HG03354 (cell line): ENCODE results near the gene HTRA3.
"Not testable (repeated sequence)": the region's sequence is repeated elsewhere in the genome, so short reads cannot be mapped to it uniquely, and the experiment has no call there.

ENCODE experiments used
- ATAC-seq: cut with Tn5 transposase; IDR thresholded peaks from one replicate; pipeline ENCODE4 v1.9.1; 2021; ENCODE audit warnings: mild to moderate bottlenecking; ENCODE audit not compliant: unreplicated experiment, poor library complexity, severe bottlenecking

Gene HTRA3

DNA sequence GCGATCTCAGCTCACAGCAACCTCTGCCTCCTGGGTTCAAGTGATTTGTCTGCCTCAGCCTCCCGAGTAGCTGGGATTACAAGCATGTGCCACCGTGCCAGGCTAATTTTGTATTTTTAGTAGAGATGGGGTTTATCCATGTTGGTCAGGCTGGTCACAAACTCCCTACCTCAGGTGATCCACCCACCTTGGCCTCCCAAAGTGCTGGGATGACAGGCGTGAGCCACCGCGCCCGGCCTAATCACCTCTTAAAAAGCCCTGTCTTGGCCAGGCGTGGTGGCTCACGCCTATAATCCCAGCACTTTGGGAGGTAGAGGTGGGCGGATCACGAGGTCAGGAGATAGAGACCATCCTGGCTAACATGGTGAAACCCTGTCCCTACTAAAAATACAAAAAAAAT is 79.7 kb downstream of the HTRA3 start:
- not testable (repeated sequence) for ATAC-seq

DNA sequence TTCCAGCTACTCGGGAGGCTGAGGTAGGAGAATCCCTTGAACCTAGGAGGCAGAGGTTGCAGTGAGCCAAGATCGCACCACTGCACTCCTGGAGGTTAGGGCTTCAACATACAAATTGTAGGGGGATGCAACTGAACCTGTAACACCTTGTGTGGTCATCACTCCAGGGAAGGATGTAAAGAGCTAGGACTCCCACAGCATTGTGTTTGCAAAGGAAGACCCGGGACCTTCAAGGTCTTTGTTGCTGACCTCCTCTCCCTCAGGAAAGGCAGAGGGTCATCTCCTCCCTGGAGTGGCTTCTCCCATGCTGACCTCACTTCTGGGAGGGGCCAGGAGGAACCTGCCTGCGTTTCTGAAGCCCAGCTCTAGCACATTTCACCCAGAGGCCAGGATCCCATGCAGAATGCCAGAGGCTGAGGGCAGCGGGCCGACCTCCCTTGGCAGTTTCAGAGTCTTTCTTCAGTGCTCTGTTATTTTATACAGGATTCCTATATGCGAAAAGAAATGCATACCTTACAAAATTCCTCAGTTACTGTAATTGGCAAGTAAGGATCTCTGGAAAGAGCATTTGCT is 80.2 kb downstream of the HTRA3 start:
- ATAC-seq, result no peak

DNA sequence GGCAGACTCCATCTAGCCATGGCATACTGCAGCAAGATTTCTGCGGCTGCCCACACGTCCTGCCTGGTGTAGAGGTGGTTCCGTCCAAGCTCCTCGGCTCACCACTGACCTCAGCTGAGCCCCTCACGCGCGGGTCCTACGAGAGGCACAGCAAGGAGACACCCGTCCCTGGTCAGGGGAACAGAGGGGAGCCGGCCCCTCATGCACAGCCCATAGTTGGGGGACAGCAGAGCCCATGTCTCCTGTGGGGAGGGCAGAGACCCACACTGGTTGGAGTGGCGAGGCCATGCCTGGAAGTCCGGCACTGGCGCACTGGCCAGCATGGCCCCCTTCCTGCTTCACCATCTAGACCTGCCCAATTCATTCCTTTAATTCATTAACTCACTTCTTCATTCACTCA is 80.8 kb downstream of the HTRA3 start:
- no peak for ATAC-seq

DNA sequence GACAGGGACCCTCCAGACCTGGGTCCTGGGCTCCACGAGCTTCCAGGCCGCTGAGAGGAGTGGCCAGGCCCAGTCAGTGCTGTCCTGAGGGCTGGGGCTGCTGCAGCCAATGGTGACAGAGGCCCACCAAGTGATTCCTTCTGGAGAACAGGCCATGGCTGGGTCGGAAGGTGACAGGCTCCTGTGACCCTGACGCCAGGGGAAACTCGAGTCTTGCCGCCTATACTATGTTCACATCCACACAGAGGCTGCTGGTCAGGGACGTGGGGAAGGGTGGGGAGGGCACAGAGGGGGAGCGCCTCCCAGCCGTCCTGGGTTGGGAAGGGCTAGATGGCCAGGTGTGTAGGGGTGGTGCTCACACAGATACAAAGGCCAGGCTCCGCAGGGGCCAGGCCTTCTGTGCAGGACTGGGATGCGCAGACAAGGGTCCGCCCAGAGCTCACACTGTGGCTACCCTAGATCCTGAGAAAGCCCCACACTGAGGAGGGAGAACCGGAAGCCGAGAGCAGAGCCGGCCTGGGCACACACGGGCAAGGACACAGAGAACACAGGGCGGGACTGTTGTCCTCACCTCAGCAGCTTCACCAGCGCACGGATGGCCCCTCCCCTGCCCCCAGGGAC is 81.4 kb downstream of the HTRA3 start:
- ATAC-seq, result no peak

DNA sequence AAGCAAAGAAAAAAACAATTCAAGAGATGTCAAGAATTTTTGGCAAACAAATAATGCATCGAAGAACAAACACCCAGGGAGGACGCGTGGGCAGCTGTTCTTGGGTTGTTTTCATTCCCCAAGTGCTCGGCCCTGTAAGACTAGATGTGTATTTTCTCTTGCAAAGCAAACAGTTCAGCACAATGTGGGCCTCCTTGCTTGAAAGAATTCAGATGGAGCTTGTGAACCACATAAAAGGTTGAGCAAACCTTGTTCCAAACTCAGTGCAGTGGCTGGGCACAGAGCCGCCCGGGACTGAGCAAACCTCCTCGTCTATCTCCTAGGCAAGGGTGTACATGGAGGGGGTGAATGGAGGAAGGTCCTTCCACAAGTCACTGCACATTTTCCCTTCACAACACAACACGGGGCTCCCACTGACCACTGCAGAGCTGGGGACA is 82.4 kb downstream of the HTRA3 start:
- ATAC-seq, result no peak

DNA sequence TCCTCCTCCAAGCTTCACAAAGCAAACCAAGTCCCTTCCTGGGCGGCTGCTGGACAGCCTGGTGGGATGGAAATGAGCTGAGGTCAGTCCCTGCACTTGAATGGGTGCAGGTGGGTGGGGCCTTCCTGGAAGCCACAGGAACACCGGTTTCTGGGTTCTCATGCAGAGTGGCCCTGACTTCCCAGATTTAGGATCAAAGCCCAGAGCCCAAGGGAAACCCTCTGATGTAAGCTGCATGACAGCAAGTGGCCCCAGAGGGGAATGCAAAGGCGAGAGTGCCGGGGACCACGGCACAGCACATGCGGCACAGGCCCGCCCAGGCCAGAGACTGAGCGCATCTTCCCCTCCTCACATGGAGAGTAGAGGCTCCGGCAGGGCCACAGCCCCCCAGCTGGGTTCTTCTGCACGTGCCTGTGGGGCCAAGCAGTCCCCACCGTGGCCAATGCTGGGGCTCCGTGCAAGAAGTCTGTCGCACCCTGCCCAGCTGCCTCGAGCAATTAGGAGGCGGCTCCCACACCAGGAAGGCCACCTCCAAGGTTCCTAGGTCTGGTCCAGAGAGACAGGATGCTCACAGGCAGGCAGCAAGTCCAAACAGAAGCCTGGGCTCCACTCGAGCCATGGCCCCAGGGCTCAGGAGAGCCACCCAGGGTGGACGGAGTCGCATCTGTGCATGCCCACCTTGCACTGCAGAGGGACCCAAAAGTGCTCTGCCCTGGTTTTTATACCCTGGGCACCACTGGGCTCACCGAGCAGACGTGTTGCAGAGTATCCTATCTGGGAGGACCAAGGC is 83.0 kb downstream of the HTRA3 start:
- ATAC-seq, result no peak

DNA sequence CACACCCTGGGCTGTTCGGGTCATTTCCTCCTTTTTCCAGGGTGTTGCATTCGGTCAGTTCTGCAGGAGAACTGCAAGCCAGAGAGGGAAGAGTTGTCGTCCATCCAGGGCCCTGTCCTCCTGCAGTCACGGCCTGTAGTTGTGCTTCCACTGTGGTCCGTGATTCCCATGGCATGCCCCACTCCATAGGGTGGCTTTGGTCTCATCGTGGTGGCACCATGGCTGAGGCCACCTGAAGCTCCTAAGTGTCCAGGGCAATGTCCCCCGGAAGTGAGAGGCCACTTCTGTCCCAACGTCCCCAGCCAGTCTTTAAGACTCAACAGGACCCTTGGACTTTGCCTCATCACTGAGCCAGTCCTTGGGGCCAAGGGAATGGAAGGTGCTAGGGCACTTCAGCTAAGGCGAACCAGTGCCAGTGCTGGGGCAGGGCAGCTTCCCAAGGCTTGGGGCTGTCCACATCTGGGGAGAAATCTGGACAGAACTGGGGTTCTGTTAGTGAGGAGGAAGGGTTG is 83.7 kb downstream of the HTRA3 start:
- no peak for ATAC-seq

DNA sequence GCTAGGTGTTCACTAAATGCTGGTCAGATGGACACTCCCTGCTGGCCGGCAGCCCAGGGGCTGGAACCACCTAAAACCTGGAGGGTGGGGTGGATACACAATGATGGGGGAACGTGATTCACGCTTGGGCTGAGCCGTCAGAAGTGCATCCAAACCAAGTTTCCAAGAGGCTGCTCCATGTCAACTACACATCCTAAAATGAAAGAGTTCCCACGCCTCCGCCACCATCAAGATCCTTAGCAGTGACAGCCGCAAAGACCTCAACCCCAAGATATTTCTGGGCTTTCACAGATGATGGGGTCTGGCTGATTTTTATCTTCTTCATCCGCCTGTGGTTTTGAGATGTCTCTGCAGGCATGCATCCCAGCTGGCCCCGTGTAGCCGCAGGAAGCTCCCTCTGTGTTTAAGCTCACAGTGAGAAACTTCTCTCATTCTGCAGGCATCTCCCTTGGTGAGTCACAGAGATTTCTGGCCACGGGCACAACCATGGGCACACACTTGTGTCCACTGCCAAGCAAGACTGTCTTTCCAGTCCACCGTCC is 84.4 kb downstream of the HTRA3 start:
- ATAC-seq, result no peak

DNA sequence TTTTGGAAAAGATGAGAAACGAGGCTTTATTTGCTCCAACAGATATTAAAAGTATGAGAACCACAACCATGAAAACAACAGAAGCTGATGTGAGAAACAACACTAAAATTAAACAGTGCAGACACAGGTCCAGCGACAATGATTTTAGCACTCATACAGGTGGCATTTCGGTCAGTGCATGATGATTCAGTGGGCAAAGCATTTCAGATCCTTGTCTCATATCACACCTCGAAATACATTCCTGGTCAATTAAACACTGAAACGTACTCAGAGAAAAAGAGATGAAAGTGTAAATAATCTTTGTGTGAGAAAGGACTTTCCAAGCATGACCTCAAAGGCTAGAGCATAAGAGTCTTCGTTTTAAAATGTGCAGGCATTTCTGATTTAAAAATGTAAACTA is 85.8 kb downstream of the HTRA3 start:
- no peak for ATAC-seq

DNA sequence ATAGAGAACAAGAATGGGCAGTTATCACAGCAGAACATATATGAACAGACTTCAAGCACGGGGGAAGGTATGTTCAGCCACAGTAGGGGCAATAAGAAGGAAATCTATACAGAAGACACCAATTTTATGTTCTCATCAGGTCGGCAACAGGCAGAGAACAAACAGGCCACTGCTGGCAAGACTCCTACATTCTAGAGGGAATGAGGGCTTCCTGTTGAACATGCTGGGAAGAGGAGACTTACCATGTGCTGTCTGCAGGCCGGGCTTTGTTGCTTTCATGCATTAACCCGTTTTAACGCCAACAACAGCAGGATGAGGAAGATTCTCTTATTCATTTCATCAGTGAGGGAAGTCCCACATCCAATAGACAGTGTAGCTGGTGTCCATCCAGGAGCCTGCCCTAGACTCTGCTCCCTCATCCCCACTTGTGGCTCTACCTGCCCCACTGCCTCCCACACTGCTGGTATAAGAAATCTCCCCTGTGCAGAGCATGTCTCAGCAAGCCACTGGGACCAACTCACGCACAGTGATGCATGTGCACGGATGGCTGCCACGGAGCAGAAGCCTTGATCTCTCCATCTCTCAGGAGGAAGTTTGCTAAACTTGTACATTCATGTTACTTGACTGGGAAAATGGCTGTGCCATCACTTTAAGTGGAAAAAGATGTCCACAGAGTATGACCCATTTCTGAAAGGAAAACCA is 86.5 kb downstream of the HTRA3 start:
- no peak for ATAC-seq
